Kidney capillary endothelial cell (primary cell): ENCODE results near the gene SYTL3.
"Not testable (repeated sequence)": the region's sequence is repeated elsewhere in the genome, so short reads cannot be mapped to it uniquely, and the experiment has no call there.

Source experiments
- DNase-seq: peaks from one replicate; pipeline ENCODE4 v3.0.0-alpha.2; 2018; ENCODE audit warnings: low spot score

The SYTL3 gene, protein sequence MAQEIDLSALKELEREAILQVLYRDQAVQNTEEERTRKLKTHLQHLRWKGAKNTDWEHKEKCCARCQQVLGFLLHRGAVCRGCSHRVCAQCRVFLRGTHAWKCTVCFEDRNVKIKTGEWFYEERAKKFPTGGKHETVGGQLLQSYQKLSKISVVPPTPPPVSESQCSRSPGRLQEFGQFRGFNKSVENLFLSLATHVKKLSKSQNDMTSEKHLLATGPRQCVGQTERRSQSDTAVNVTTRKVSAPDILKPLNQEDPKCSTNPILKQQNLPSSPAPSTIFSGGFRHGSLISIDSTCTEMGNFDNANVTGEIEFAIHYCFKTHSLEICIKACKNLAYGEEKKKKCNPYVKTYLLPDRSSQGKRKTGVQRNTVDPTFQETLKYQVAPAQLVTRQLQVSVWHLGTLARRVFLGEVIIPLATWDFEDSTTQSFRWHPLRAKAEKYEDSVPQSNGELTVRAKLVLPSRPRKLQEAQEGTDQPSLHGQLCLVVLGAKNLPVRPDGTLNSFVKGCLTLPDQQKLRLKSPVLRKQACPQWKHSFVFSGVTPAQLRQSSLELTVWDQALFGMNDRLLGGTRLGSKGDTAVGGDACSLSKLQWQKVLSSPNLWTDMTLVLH

DNA sequence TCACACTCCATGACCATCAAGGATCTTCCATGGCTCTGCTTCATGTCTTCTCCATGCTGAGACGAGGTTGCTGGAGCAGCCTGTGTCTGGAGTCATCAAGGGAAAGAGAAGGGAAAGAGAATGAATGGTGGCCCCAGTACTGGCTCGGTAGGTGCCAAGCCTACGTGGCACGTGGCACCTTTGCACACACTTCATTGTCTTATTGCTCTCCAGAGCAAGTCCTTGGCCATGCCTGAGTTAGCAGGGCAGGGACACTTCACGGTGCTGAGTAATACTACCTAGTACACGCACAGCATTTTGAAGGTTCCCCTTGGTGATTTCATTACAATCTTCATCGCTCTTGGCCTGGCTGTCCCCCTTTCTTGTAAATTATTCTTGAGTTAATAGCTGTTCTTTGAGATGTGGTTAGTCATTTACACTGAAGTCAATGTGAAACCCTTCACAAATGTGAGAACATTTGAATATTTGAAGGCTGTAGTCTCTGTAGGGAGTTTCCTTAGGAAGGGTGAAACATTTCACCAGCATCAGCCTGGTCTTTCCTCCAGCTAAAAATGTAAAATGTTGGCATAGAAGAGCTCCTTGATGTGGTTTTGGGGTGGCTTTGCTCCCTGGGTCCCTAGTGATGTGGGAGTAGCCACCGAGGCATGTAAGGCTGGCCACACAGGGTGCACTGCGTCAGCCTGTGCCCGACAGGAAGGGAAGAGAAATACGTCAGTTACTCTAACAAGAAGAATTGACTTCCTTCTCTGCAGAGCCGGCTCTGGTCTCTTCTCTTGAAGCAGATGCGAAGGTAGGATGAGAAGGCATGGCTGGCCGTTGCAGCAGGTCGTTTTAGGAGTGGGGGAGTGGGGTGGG lies at the start of gene SYTL3:
Gene SYTL3, plus strand, starts transcription at position 766 of the 855 bp plus-strand sequence. CDS start 13,215 bp downstream, outside the sequence.
- peak; percentile 77 for DNase-seq

DNA sequence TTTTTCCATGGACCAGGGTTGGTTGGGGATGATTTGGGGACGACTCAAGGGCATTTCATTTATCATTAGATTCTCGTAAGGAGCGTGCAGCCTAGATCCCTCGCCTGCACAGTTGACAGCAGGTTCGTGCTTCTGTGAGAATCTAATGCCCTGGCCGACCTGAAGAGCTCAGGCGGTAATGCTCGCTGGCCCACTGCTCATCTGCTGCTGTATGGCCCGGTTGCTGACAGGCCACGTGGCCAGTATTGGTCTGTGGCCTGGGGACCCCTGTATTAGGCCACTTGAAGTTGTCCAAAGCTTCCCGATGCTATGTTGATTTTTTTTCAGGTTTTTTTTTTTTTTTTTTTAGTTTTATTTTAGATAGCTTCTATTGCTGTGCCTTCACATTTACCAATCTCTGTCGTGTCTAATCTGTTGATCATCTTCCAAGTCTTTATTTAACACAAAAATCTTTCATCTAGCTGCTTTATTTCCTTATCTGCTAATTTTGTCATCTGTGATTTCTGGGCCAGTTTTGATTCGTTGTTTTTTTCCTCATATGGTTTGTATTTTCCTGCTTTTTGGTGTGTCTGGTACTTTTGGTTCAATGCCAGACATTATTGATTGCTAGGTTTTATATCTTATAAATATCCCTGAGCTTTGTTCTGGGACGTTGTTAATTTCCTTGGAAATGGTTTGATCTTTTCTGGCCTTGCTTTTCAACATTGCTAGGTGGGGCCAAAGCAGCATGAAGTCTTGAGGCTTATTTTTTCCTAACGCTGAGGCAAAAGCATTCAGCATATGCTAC lies 46.4 kb upstream of the SYTL3 start:
- no peak for DNase-seq

DNA sequence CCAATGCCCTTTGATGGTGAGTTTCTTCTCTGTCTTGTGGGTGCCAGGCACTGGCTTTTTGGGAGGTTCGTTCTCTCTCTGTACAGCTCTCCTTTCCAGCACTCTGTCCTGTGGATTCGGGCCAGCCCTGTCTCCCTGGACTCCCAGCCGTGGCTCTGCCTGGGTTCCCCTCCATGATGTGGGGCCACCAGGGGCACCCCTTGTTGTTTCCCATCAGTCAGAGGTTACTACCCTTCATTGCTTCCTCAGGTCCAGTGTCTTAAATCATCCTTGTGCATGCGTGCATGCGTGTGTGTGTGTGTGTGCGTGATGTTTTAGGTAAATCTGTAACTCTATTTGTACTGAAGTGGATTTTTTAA lies 45.8 kb upstream of the SYTL3 start:
- DNase-seq = no peak

DNA sequence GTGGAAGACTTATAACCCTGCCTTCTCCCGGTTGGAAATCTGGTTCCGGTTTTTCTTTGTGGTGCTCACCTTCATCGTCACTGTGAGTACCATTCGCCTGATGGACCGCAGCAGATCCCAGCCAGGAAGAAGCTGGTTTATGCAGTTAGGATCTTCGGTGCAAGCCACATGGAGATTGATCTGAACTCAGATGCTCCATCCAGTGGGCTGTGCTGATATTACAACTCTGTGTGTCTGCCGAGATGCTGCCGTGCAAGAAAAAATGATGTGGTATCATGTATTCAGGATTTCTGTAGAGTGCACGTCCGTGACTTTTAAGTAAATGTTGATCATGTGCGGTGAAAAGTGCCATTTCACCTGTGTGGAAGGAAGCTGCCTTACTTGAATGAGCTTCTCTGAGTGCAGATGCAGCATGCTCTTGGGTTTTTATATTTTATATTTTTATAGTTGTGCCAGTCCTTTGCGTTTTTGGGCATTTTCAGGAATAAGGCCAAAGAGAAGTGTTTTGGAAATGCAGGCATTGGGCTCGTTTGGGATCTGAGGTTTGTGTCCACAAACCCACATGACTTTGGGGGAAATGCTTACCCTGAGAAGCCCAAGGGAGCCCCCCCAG lies 44.5 kb upstream of the SYTL3 start:
- peak; percentile 72 for DNase-seq

DNA sequence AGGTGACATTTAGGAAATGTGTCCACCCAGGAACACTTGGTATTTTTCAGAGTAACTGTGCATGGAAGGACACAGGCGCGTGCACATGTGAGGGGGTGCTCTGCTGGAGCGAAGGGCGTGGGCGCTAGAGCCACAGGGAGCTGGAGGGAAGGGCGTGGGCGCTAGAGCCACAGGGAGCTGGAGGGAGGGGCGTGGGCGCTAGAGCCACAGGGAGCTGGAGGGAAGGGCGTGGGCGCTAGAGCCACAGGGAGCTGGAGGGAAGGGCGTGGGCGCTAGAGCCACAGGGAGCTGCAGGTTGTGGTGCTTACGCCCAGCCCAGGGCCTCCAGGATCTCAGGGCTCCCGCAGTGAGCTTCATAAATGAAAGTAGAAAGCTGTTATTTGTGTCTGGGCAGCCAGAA lies 43.8 kb upstream of the SYTL3 start:
- DNase-seq = not testable (repeated sequence)

DNA sequence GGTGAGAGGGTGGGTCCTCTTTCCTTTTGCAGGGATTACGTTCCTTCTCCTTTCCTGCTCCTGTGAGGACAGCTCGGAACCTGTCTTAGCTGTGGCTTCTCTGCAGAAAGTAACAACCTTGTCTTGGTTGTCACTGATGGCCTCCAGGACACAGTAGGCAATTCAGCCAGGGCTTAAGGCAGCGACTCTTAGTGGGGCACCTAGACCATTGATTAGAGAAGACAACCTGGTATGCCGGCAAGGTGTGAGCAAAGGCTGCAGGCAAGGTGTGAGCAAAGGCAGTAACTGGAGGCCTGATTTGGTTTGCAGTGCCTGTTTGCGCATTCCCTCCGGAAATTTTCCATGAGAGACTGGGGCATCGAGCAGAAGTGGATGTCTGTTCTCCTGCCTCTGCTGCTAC lies 42.9 kb upstream of the SYTL3 start:
- no peak for DNase-seq

DNA sequence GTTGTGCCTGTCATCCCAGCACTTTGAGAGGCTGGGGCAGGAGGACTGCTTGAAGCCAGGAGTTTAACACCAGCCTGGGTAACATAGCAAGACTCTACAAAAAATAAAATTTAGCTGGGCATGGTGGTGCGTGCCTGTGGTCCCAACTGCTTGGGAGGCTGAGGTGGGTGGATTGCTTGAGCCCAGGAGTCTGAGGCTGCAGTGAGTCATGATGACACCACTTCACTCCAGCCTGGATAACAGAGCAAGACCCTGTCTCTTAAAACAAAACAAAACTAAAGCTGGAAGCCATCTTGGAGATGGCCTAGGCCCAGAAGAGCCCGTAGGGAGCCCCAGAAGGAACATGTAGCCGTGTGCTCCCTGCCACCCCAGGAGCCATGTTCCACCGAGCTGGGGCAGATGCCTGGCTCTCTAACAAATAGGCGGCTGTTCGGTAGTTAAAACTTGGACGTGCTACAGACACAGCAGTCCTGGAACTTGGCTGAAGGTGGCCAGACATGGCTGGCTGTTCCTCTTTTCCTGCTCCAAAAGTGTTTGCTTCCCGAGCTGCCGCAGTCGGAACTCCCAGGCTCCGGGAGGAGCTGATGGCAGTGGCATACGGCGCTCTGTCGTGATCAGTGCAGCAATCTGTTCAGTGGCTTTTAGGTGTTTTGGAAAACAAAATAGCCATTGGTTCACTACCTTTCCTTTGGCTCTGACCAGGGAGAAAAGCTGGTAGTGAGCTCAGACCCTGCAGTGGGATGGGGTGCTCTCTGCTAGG lies 42.3 kb upstream of the SYTL3 start:
- no peak for DNase-seq

DNA sequence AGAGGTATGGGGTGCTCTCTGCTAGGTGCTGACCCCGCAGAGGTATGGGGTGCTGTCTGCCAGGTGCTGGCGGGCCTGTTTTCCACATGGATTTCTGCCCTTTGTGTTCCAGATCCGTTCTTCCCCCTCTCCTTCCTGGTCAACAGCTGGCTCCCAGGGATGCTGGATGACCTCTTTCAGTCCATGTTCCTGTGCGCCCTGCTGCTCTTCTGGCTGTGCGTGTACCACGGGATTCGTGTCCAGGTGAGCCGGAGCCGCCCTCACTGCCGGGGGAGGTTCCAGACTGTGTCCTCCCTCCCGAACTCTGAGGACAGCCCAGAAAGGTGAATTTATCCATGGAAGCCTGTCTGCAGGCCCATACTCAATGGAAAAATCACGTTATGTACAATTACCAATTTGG lies 41.6 kb upstream of the SYTL3 start:
- DNase-seq = no peak

DNA sequence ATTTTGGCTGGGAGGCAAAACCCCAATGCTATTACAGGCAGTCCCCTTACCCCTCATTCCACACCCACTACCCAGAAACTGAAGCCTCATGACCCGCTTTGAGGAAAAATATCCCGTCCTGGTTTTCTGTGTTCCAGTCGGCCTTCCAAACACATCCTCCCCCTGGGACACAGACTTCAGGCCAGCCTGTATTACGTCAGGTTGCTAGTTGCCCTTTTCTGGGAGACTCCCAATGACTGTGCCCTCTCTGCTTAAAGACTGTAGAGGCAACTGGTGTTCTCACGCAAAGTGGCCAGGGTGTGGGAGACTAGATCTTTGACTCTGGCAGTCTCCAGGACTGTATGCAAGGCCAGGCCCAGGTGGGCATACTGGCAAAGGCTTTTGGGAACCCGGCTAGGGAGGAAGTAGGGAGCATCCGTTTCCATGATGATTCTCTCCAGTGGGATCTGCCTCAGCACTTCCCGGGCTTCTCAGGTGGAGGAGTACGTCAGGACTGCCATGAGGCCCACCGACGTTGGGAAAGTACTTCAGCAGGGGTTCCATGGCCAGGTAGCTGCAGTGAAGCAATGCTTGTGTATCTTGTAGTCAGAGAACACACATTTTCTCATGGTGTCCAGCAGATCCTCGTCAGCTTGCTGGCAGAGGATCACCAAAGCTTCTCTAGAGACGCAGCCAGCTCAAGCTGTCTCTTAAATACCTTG lies 40.2 kb upstream of the SYTL3 start:
- DNase-seq = no peak

DNA sequence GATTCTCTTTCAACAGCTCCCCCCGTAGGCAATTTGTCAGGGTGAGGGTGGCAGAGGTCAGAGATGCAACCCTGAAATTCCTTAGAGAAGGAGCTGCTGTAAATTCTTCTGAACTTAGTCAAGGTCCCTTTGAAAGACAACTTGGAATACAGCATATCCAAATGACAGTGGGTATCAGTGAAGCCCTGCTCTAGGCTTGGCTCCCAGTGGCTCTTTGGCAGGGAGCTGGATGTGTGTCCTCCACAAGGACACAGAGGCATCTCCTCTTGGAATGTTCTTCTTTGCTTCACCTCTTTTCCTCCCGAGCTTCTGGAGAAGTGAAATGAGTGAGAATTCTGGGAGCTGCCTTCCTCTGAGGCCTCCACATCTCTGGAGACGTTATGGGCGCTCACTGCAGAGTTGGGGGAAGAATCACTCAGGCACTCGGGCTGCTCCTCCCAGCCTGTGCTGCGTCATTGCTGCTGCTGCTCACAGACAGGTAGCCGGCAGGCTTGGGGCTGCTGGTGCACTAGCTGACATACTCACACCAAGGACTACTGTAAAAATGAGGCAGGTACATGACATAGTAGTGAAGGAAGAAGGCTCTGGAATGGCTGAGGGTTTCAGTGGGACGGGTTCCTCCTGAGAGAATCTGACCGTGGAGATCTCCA lies 39.4 kb upstream of the SYTL3 start:
- DNase-seq = no peak

DNA sequence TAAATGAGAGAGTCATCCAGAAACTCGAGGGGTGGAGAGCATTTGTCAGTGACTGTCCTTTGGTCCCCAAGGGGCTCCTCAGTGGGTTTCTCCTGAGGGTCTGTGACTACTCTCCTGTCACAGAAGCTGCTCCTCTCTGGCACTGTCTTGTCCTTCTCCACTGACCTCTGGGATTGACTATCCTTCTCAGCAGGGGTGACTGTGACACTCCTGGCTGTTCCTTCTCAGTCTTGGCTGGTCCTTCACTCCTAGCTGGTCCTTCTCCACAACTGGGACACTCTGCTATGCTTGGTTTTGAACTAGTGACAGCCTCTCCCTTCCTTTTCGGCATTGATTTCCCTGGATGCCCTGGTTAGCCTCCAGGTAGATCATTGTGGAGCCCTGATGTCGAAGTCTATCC lies 38.8 kb upstream of the SYTL3 start:
- DNase-seq = no peak

DNA sequence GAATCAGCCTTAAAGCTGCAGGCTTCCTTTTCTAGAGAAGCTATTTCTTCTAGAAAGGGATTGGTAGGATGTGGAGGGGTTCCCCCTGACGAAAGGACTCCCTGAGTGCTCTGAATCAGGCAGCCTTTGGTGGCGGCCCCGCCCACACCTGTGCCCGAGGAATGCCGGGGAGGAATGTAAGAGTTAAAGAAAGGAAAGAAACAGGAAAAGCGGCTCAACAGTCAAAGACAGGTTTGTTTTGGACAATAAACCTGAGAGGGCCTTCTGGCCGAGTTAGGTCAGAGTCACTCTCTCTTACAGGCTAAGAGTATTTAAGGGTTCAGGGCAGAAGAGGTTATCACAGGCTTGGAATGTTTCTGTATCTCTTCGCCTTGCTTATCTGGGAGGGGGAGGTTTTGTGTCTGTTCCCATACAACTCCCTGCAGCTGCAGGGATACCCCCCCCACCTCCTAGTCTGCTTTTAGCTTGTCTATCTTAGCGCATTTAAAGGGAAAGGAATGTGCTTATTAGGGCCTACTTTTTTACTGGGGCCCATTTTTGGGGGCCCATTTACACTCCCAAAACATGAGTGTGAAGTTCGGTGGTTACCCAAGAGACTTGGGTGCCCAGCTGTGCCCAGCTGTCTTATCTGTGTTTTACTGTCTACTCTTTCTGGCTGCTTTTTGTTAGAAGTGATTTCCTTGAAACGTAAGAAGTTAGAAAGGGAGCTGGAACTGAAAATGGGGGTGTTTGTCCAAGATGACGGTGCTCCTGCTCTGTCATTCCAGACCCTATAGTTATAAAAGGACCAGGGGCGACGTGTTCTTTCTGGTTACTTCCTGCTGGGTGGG lies 38.1 kb upstream of the SYTL3 start:
- no peak for DNase-seq

DNA sequence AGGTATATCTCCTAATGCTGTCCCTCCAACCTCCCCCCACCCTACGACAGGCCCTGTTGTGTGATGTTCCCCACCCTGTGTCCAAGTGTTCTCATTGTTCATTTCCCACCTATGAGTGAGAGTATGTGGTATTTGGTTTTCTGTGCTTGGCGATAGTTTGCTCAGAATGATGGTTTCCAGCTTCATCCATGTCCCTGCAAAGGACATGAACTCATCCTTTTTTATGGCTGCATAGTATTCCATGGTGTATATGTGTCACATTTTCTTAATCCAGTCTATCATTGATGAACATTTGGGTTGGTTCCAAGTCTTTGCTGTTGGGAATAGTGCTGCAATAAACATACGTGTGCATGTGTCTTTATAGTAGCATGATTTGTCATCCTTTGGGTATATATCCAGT lies 35.2 kb upstream of the SYTL3 start:
- DNase-seq = not testable (repeated sequence)

DNA sequence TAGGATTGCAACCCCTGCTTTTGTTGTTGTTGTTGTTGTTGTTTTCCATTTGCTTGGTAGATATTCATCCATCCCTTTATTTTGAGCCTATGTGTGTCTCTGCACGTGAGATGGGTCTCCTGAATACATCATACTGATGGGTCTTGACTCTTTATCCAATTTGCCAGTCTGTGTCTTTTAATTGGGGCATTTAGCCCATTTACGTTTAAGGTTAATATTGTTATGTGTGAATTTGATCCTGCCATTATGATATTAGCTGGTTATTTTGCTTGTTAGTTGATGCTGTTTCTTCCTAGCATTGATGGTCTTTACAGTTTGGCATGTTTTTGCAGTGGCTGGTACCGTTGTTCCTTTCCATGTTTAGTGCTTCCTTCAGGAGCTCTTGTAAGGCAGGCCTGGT lies 31.6 kb upstream of the SYTL3 start:
- not testable (repeated sequence) for DNase-seq

DNA sequence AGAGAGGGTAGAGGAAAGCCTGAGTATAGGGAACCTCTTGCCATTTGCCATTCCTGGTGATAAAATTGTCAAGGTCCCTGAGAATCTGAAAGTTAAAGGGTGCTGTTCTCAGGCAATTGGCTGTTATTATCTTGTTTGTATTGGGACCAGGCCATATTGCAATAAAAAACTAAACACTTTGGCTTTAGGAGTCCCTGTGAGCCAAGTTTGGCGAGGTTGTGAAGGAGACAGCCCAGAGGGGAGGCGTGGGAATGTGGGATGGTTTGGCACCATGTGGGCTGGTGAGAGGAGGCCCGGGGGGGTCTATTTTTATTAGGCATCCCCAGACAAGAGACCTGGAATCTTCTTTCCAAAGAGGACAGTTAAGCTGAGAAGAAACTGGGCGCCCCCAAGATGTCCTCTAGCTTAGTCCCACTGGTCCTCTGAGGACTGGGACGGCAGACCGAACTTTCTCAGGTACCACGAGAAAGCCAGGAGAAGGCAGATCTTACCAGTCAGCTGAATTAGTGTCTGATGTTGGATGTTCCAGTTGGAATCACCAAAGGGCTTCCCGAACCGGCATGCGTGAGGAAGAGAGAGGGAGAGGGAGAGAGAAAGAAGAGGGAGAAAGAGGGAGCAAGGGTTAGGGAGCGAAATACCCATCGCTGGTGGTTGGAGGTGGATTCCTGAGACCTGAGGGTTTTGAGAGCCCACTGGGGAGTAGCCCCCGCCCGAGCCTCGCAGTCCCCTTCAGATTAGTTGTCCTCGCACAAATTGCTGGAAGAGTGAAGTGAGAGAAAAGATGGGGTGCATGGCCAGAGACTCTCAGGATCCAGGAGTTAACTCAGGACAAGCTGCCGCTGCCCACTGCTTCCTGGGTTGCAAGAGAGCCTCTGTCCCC lies 29.7 kb upstream of the SYTL3 start:
- no peak for DNase-seq

DNA sequence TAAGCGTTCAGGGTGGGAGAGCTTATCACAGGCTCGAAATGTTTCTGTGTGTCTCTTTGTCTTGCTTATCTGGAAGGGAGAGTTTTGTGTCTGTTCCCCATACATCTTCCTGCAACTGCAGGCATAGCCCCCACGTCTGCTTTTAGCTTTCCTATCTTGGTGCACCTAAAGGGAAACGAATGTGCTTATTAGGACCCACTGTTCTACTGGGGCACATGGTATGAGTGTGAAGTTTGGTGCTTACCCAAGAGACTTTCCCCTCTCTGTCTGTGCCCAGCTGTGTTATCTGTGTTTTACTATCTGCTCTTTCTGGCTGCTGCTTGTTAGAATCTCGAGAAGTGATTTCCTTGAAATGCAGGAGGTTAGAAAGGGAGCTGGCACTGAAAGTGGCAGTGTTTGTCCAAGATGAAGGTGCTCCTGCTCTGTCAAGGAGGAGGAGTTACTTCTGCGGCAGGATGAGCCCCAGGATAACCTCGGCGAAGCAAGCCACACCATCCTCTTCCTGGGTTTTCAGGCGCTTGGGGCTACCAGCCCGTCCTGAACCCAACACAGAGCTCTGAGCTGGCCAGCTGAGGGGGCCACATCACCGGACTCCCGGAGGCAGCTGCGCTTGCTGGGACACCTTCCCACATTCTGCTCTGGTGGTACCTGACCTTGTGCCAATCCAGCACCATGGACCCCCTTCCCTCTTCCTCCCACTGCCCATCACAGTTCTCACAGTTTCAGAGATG lies 28.7 kb upstream of the SYTL3 start:
- no peak for DNase-seq
